ENCODE results near the gene ACP7.

The ACP7 gene

DNA sequence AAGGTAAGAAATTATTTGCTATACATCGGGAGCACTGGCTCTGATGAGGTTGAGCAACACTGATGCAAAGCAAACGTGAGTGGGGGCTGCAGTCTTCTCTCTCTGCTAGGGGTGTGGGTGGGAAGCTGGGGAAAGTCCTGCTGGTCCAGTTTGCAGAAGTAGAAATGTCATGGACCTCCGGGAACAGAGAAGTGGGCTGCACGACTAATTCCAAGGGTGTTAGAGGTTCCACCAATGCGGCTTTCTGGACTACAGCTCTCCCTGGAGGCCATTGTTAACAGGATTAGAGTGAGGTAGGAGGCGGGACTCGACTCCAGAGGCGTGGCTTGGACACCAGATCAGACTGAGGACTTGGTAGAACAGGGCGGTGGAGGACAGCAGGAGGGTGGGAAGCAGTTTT, 46.1 kb upstream of the ACP7 start:
- no peak overlapping the region for H3K4me3 ChIP-seq (ENCODE audit: low read depth, low read length, poor library complexity, severe bottlenecking)
- no peaks in the 10 kb centered on the region for H3K4me1 ChIP-seq (ENCODE audit: insufficient read depth, low read length, severe bottlenecking)
- H2AFZ ChIP-seq (ENCODE audit: low read length): no peak overlapping the region
- no peaks in the 10 kb centered on the region for H3K79me2 ChIP-seq (ENCODE audit: insufficient read depth, low read length)
- H3K36me3 ChIP-seq (ENCODE audit: insufficient read depth, low read length): no peaks in the 10 kb centered on the region
- H3K4me2 ChIP-seq (ENCODE audit: low read length): no peak overlapping the region
- H3K27ac ChIP-seq (ENCODE audit: low read depth, low read length, poor library complexity, severe bottlenecking): no peak overlapping the region
- H3K27me3 ChIP-seq (ENCODE audit: insufficient read depth, low read length): no peaks in the 10 kb centered on the region
- no peaks in the 10 kb centered on the region for H3F3A ChIP-seq (ENCODE audit: insufficient read depth, low read length)
- TF ChIP-seq EZH2 (IDR thresholded peaks at IDR 0.05; ENCODE audit: borderline replicate concordance, low read length): no peak
- TF ChIP-seq, protein P1, sequence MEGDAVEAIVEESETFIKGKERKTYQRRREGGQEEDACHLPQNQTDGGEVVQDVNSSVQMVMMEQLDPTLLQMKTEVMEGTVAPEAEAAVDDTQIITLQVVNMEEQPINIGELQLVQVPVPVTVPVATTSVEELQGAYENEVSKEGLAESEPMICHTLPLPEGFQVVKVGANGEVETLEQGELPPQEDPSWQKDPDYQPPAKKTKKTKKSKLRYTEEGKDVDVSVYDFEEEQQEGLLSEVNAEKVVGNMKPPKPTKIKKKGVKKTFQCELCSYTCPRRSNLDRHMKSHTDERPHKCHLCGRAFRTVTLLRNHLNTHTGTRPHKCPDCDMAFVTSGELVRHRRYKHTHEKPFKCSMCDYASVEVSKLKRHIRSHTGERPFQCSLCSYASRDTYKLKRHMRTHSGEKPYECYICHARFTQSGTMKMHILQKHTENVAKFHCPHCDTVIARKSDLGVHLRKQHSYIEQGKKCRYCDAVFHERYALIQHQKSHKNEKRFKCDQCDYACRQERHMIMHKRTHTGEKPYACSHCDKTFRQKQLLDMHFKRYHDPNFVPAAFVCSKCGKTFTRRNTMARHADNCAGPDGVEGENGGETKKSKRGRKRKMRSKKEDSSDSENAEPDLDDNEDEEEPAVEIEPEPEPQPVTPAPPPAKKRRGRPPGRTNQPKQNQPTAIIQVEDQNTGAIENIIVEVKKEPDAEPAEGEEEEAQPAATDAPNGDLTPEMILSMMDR (IDR thresholded peaks at IDR 0.05; ENCODE audit: low read length): no peak
- H3K9ac ChIP-seq (ENCODE audit: low read length): no peak overlapping the region
- H4K20me1 ChIP-seq (ENCODE audit: insufficient read depth, low read length): no peaks in the 10 kb centered on the region
- H3K9me3 ChIP-seq (ENCODE audit: low read length): no peaks in the 10 kb centered on the region
- H3K9me2 ChIP-seq (ENCODE audit: low read depth, low read length): no peaks in the 10 kb centered on the region

DNA sequence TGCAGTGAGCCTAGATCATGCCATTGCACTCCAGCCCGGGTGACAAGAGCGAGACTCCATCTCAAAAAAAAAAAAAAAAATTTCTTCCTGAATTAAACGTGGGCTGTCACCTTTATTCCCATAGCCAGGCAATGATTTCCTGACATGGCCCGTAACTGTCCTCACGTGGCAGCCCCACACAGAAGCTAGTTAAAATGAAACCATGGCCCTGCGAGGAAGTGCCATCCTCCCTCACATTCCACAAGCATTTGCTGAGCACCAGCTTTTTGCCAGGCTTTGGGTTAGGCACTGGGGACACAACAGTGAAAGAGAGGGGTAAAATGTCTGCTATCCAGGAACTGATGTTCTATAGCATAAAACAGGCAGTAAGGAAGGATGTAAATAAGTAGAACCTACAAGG, 38.7 kb upstream of the ACP7 start:
- no peaks in the 10 kb centered on the region for H3K36me3 ChIP-seq (ENCODE audit: insufficient read depth, low read length)
- H3K27ac ChIP-seq (ENCODE audit: low read depth, low read length, poor library complexity, severe bottlenecking): no peak overlapping the region
- peaks cover 6% of the 10 kb centered on the region for H3K9me3 ChIP-seq (ENCODE audit: low read length)
- no peaks in the 10 kb centered on the region for H3K79me2 ChIP-seq (ENCODE audit: insufficient read depth, low read length)
- no peaks in the 10 kb centered on the region for H3K4me1 ChIP-seq (ENCODE audit: insufficient read depth, low read length, severe bottlenecking)
- no peaks in the 10 kb centered on the region for H3K9me2 ChIP-seq (ENCODE audit: low read depth, low read length)
- no peaks in the 10 kb centered on the region for H4K20me1 ChIP-seq (ENCODE audit: insufficient read depth, low read length)
- H3K9ac ChIP-seq (ENCODE audit: low read length): no peak overlapping the region
- no peaks in the 10 kb centered on the region for H3K27me3 ChIP-seq (ENCODE audit: insufficient read depth, low read length)
- no peak overlapping the region for H2AFZ ChIP-seq (ENCODE audit: low read length)
- no peak overlapping the region for H3K4me3 ChIP-seq (ENCODE audit: low read depth, low read length, poor library complexity, severe bottlenecking)
- TF ChIP-seq EZH2 (IDR thresholded peaks at IDR 0.05; ENCODE audit: borderline replicate concordance, low read length): no peak
- TF ChIP-seq, protein P1 (IDR thresholded peaks at IDR 0.05; ENCODE audit: low read length): no peak
- no peaks in the 10 kb centered on the region for H3F3A ChIP-seq (ENCODE audit: insufficient read depth, low read length)
- H3K4me2 ChIP-seq (ENCODE audit: low read length): no peak overlapping the region

DNA sequence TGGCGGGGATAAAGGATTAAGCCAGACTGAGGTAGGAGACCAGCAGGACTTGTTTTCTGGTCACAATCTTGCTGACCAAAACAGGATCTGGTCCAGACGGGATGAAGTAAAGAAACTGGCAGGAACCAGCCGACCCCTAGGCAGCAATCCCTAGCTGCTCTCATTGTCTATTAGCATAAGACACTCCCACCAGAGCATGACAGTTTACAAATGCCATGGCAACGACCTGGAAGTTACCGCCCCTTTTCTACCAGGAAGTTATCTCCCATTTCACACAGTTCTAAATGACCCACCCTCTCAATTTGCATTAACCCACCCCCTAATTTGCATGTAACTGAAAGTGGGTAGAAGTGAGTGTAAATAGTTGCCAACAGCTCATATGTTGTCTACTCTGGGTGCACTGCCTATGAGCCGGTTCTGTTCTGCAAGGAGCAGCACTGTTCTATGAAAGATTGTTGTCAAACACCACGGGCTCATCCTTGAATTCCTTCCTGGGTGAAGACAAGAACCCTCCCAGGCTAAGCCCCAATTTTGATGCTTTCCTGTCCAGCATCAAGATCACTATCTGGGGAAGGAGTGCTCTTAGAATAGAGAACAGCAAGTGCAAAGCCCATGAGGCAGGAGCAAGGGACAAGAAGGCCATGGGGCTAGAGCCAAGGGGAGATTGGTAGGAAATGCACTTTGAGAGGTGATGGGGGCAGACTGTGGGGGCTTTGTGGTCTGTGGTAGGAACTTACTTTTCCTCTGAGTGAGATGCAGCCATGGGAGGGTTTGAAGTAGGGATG, 37.9 kb upstream of the ACP7 start:
- Histone ChIP-seq H3K9me3 (ENCODE audit: low read length) (peaks cover 6% of the 10 kb centered on the region), H3F3A (ENCODE audit: insufficient read depth, low read length) (no peaks in the 10 kb centered on the region), H3K4me2 (ENCODE audit: low read length) (no peak overlapping the region), H3K9me2 (ENCODE audit: low read depth, low read length) (no peaks in the 10 kb centered on the region), H4K20me1 (ENCODE audit: insufficient read depth, low read length) (no peaks in the 10 kb centered on the region), H2AFZ (ENCODE audit: low read length) (no peak overlapping the region), H3K9ac (ENCODE audit: low read length) (no peak overlapping the region), H3K4me3 (ENCODE audit: low read depth, low read length, poor library complexity, severe bottlenecking) (no peak overlapping the region), H3K36me3 (ENCODE audit: insufficient read depth, low read length) (no peaks in the 10 kb centered on the region), H3K27me3 (ENCODE audit: insufficient read depth, low read length) (no peaks in the 10 kb centered on the region), H3K4me1 (ENCODE audit: insufficient read depth, low read length, severe bottlenecking) (no peaks in the 10 kb centered on the region), H3K79me2 (ENCODE audit: insufficient read depth, low read length) (no peaks in the 10 kb centered on the region), H3K27ac (ENCODE audit: low read depth, low read length, poor library complexity, severe bottlenecking) (no peak overlapping the region)
- TF ChIP-seq, protein P1 (IDR thresholded peaks at IDR 0.05; ENCODE audit: low read length): no peak
- TF ChIP-seq EZH2 (IDR thresholded peaks at IDR 0.05; ENCODE audit: borderline replicate concordance, low read length): no peak

Measured in OCI-LY1 (cell line).